ENCODE results near the gene PRRC2A.

The PRRC2A gene

GRCh38 chr6:31666337-31666965 is 45.9 kb downstream of the PRRC2A start:
- DNase-seq: no peak

- no peak for DNase-seq
Observed at GRCh38 chr6:31669676-31670075, 49.2 kb downstream of the PRRC2A start, which contains the start of gene LY6G5B. LY6G5B (plus strand) TSS chr6:31669976; CDS start chr6:31670951, 975 bp downstream.

- DNase-seq: no peak
Observed at GRCh38 chr6:31676322-31676903, 55.9 kb downstream of the PRRC2A start.

GRCh38 chr6:31676904-31677303 is 56.4 kb downstream of the PRRC2A start:
- no peak for DNase-seq

- DNase-seq: no peak
Observed at GRCh38 chr6:31677955-31678354, 57.4 kb downstream of the PRRC2A start.

GRCh38 chr6:31680226-31681134 is 60.0 kb downstream of the PRRC2A start, which contains the start of gene LY6G5C:
LY6G5C (minus strand) TSS chr6:31681067; CDS start chr6:31680373, 694 bp downstream.
- DNase-seq: peak; percentile 79

- peak; percentile 55 for DNase-seq
Observed at GRCh38 chr6:31681135-31681671, 60.7 kb downstream of the PRRC2A start.

- no peak for DNase-seq
Observed at GRCh38 chr6:31683591-31683990, 63.1 kb downstream of the PRRC2A start.

- DNase-seq: no peak
Observed at GRCh38 chr6:31686483-31686882, 66.0 kb downstream of the PRRC2A start.

GRCh38 chr6:31687321-31687720 is 66.8 kb downstream of the PRRC2A start:
- no peak for DNase-seq

Measured in activated CD4-positive, alpha-beta T cell treated with anti-CD3 and anti-CD28 coated beads, Interleukin-10, Interleukin-2, amounts not matched to agents 100 ng/mL and 50 ng/mL, durations not matched to agents 16 hours and 8 hours (primary cell).